SK-MEL-5 (cell line): ENCODE results near the gene CCDC12. TPM values are rescaled to one million over a fixed set of nuclear protein-coding genes. Genes with fewer than 3 reads are reported as not detected.

Experiments
- DNase-seq: peaks from one replicate; pipeline ENCODE4 v3.0.0-alpha.2; 2016; ENCODE audit warnings: low read depth, low spot score
- in situ Hi-C: cut with HindIII; loops from 2 replicates; pipeline ENCODE4 v1.10.0; 2016; ENCODE audit warnings: low sequenced_read_pairs, high pct_unique_total_duplicates, low pct_unique_long_range_greater_than_20kb
- polyA plus RNA-seq, 2 experiments: library from polyadenylated mRNA; depleted of rRNA; stranded (reverse); fragments of >200 nt; gene quantifications; 2 replicates each; pipeline ENCODE4 v1.2.3, GENCODE V29; 2015
- total RNA-seq: library from RNA; depleted of rRNA; stranded (reverse); fragments of >200 nt; shearing (Covaris generic); gene quantifications from 2 replicates; pipeline ENCODE4 v1.2.3, GENCODE V29; 2014; rRNA removed

The CCDC12 gene
- total RNA-seq, result 21.5 and 24.6 TPM in 2 replicates
- 28.3 and 31.4 TPM in 2 replicates for polyA plus RNA-seq (2015; cell fraction: cytosol; rRNA removed)
- 21.1 and 24.3 TPM in 2 replicates for polyA plus RNA-seq (2015; cell fraction: nucleus; rRNA removed)

DNA sequence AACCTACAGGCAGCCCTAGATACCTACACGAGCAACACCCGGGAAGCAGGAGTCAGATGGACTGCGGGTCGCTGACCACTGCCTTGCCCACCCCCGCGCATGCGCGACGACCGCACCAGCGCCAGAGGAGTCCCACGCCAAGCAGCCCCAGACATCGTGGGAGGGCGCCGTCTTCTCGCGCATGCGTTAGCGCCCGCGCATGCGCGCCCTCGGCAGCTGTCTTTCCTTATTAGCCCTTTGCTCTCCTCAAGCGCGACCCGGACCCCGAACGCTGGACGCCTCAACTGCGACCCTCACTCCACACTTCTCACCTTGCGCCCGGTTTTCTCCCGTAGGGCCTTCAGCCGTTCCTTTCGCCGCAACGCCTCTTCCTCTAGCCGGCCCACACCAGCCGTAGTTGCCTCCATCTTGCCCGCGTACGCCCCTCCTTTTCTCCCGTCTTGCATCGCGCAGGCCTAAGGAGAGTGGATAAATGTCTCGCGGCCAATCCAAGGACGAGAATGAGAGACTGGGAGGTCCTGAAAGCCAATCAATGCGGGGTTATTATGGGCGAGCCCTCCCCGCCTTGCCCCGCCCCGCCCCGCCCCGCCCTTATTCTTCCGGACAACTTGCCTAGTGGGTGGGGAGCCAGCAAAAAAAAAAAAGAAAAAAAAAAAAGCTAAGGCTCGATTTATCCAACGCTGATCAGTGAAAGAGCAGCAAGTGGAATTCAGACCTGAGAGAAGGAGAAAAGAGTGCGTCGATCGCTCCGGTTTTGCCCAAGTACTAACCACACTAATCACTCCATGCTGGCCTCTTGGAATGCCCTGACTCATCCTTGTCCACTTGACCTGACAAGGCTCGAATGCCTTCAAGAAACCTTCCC is at the start of gene CCDC12:
CCDC12 (minus strand) TSS at position 420 of the 865 bp plus-strand sequence; CDS start at position 407, 13 bp downstream.
- peak; percentile 99 for DNase-seq
- in situ Hi-C loops, result no loop called here

DNA sequence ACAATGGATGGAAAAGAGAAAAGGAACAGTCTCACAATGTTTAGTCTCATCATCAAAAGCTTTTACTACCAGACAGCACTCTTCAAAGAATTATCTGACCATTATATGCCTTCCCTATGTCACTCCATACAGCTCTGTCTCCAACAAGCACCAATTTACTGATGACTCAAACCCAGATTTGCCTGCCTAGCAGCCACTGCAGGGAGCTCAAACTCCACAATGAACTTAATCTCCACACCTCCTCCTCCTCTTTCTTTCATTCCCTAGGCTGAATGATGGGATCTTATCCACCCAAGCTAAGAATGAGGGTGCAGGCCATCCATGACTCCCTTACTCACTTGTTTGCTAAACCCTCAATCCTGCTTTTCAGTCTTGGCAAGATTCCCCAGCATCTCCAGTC is 48.4 kb upstream of the CCDC12 start:
- DNase-seq, result no peak
- in situ Hi-C loops, result no loop called here

DNA sequence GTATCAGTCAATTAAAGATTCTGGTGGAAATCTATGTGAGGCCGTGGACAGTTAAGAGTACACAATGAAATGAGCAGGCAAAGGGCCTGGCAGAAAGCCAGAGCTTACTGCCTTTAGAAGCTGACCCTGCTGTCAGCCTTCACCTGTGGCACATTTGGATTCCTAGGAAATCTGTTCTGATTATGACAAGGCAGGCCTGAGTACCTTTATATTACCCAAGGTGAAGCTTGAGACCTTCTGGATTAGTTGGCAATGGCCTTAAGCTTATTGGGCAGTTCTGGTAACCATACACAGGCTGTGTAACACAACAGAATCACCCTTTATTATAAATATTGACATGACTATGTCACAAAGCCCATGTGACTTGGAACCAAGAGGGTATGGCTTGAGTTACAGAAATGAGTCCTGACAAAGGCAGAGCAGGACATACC is 46.1 kb upstream of the CCDC12 start:
- in situ Hi-C loops, result no loop called here
- DNase-seq, result no peak

DNA sequence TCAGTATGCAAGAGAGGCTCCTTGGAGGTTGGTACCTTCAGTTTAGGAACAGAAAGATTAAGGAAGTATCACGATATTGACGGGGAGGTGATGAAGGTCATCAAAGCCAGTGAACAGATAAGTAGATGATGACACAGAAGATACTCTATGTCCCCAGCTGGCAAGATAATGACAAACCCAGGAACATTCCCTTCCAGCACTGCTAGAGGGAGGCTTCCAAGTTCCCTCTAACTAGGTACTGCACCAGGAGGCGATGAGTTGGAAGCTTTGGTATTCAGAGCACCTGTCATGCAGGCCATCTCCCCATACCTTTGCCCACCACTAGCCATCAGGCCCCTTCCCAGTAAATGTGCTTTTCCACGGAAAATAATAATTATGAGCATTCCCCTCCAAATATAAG is 43.8 kb upstream of the CCDC12 start:
- in situ Hi-C loops, result no loop called here
- DNase-seq, result no peak

DNA sequence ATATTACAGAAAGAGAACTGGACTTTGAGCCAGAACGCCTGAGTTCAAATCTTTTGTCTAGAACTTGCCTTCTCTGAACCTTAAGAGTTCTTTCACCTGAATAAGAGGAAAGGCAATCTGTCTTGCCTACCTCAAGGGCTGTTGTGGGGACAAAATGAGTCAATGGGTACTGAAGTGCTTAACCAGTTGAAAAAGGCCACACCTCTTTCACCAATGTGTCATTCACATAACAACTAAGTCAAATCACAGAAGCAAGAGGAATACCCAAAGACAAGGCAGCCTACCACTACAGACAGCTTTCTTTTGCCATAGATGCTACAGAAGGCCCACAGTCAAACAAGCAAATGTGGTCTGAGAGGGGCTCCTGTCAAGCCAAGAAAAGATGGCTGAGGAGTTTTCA is 42.7 kb upstream of the CCDC12 start:
- in situ Hi-C loops, result no loop called here
- no peak for DNase-seq

DNA sequence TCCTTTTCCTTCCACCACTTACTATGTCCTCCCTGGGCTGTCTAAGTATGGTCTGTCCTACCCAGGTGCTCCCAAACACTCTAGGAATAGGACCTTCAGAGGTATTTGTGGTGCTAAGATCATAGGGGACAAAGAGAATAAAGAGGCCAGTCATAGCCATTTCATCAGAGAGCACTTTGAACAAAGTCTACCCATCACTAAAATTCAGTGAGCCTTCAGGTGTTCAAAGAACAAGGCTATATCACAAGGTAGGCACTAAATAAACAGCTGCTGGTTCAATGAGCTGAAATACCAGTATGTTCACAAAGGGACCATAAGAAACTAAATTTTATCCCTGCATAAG is 41.7 kb upstream of the CCDC12 start:
- in situ Hi-C loops, result no loop called here
- no peak for DNase-seq

DNA sequence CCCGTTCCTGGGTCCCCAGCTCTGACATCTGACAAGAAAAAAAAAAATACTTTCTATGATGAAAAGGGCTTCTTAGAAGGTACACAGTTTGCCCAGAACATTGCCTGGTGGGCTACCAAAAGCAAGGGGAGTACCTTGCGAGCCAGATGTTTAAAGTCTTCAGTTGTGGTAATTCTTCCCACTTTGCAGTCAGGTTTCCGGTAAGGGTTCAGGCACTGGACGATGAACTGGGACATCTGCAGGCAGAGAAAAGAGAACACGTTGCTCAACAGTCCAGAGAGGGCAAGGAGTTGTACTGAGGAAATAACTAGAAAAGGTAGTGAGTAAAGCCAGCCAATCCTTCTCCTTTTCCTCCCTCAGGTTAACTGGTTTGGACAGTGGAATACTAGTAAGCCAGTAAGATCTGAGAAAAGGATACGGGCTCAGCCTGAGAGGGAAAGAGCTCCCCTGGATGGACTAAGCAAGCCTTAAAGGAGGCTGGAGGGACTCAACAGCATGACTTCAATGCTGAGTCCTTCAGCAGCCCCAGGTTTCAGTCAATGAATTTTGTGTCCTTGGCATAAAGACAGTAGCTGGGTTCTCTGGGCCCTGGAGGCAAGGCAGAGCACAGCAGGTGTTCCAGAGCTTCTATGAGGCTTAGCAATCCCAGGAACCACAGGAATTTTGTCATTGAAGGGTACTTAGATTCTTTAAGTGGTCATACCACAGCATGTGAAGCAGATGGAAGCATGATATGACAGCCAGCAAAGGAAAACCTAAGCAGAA is 41.1 kb upstream of the CCDC12 start:
- in situ Hi-C loops, result no loop called here
- no peak for DNase-seq

DNA sequence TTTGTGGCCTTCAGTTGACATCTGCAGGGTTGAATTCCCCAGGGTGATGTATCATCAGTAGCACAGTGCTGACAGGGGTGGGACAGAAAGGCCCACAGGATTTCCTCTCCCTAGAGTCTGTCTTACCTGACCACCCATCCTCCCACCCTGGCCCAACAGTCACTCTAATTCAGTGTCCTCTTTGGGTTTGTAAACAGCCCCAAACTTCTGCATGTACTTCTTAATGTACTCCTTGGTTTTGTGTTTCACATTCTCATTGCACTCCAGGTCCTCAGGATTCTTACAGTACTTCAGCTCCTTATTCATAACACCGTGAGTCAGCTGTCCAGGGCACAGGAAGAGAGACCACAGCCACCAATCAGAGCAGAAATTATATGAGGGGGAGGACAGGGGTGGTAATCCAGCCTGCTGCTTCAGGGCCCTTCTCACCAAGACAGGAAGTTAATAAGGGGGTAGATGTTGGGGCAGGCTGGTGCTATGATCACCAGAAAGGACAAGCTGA is 40.4 kb upstream of the CCDC12 start:
- in situ Hi-C loops, result no loop called here
- no peak for DNase-seq

DNA sequence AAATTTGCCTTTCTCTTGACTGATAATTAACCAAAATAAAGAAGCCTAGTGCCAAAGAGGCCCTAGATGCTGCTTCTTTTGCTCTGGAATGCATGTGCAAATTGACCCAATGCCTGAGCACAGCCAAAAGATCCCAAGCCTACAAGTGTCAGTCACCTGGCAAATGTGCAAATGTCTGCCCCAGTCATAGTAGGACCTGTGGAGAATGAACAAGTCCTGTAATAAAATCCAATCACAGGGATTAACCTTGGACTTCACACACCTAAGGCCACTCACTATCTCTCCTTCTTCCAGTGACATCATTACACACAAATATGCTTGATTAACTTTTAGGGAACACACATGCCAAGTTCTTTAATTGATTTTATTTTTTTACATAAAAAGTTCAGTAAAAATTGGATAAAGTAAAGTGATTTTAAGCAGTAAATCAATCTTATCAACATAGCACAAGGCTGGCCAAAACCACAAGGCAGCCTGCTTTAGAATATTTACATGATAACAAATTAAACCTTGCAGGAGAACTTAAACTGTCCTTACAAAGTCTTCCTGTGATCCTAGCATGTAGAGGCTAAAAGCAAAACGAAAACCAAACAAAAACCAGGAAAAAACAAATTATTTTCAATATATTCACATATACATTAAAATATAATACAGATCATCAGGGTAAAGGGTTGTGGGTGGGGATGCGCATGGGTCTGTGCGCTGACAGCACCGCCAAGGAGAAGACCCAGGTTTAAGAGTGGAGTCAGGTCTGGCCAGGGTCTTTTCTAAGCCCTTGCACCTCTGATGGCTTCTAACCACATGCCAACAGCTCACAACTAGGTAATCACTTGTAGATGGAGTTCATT is 39.8 kb upstream of the CCDC12 start:
- in situ Hi-C loops, result no loop called here
- no peak for DNase-seq

DNA sequence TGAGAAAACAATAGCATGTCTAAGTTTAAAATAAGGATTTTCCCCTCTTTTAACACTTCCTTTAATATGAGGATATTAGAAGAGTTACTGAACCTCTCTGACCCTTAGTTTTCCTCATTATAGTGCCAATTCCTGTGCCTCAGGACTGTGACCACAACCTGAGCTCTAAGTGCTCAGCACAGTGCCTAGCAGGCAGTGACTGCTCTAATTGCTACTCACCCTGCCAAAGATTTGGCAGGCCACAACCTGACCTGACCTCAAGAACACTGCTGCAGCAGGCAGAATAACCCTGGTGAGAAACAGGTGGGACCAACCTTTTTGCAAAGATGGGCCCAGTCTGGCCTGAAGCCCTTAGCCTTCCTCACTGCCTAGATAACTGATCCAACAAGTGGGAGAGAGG is 38.6 kb upstream of the CCDC12 start:
- in situ Hi-C loops, result no loop called here
- no peak for DNase-seq

DNA sequence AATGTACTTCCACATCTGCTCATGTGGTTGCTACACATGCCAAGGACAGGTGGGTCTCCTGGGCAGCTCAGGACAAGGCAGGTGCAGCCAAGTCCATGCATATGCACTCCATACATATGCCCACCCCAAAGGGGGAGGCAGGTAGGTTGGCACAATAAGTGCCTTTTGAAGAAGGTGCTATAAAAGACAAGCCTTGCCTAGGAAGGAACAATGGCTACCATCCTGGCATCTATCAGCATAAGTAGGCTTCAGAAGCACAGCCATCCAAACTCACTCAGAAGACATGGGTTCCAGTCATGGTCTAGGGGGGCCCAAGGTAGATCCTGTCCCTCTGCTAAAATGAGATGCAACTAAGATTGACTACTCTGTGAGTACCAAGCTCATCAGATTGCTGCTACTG is 37.5 kb upstream of the CCDC12 start:
- in situ Hi-C loops, result no loop called here

DNA sequence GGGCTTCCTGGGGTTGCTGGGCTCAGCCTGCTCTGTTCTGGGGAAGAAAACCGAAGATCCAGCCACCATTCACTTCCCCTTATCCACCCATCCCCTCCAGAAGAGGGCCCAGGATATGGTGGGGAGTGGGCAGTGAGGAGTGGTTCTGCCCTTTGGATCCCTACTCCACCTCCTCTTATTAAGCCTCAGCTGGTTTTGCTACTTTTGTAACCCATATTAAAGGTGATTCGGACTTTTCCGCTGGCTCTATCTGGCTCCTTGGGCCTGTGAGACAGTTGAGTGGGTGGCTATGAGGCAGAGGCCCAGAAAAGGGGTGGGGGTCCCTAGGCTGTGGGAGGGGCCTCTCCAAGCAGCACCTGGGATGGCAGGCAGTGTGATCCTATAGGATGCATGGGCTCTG is 36.7 kb upstream of the CCDC12 start:
- in situ Hi-C loops, result no loop called here
- DNase-seq, result no peak

More for the DNA sequence above, 37.5 kb upstream of the CCDC12 start:
- DNase-seq, result no peak

DNA sequence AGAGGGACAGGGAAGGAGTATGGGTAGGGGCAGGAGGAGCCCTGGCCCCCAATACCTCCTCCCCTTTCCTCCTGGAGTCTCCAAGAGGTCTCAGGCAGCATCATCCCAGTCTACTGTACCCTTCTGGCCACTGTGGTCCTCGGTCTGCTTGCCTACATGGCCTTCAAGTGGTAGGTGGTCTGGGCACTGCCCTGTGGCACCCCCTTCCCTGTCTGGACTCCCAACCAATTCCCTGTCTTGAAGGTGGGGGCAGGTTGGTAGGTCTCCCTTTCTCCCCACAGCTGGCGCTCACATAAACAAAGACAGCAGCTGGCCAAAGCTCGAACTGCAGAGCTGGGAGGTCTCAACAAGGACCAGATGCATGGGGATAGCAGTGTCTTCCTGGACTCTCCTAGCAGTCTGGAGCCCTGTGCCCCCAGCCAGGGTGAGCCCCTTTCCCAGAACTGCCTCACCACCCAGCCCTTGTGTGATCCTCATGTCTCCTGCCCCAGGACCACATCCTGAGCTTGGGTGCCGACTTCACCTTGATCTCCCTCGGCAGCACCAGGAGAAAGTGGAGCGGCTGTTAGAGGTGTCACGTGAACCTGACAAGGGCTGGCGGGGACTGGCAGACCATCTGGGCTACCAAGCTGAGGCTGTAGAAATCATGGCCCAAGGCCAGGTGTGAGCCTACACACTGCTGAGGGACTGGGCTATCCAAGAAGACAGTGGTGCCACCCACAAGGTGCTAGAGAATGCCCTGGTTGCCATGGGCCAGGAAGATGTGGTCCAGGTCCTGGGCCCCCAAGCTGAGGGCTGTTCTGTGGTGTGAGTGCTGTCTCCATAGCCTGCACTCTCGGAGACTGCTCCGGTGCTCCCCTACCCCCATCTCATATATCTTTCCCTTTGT is 36.0 kb upstream of the CCDC12 start:
- in situ Hi-C loops, result no loop called here
- DNase-seq, result no peak

DNA sequence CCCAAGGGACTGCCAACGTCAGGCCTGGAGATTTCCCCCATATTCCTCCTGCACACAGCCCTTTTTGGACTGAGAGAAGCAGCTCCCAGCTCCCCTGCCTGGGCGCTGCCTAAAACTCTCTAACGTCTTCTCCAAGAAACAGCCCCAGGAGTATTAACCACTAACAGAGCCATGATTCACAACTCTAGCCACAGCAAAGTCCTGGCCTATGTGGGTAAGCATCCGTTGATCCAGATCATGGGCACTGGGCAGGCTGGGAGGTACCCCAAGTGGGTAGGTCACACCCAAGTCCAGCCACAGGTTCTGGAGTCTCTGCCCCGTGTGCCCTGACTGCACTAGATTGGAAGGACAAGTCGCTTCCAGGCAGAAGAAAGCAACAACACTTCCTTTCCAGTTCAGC is 34.8 kb upstream of the CCDC12 start:
- no peak for DNase-seq
- in situ Hi-C loops, result no loop called here

DNA sequence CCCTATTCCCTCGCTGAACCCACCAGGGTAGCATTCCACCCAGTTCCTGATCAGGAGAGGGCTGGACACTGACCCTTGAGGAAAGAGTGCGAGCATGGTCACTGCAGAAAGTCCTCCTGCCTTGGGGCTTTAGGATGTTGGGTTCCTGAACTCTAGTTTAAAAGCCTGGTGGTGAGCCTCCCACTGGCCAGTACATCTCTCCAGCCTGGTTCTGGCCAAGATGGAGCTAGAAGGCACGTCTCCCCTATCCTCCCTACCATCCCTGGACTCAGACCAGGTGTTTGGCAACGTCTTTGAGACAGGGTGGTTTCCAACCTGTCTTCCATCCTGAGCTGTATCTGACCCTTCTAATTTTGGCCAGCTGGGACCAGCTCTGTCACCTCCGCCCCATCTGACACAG is 34.4 kb upstream of the CCDC12 start:
- in situ Hi-C loops, result no loop called here

DNA sequence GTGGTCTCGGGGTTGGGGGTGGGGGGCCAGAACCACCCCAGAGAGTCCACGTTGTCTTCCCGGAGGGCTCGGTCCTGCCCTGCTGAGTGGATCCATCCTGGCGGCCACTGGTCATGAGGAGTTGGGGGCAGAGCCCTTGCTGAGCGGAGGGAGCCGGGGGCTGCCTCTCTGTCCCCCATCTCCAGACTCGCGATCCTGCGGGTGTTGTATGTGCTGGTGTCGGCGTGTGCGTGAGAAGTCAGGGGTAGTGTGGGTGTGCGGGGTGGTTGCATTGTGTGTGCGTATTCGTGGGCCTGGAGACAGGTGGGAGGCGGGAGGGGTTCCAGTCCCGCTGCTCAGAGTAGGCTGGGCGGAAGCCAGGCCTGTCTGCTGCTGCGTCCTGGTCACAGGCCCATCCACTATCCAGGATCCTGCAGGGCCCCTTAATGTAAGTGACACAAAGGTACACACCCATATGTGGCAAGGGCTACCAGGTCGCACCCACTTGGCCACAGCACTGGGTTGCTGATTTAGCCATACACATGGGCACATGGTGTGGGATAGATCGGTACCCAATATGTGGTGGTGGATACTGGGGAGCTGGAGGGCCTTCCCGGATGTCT is 33.7 kb upstream of the CCDC12 start:
- in situ Hi-C loops, result no loop called here
- DNase-seq, result no peak

More for the DNA sequence above, 34.4 kb upstream of the CCDC12 start:
- no peak for DNase-seq
